ENCODE measurements around the gene RAB11FIP4.
A peak's percentile ranks its signal among the peaks of the same experiment; 100 is the strongest.

Gene RAB11FIP4

DNA sequence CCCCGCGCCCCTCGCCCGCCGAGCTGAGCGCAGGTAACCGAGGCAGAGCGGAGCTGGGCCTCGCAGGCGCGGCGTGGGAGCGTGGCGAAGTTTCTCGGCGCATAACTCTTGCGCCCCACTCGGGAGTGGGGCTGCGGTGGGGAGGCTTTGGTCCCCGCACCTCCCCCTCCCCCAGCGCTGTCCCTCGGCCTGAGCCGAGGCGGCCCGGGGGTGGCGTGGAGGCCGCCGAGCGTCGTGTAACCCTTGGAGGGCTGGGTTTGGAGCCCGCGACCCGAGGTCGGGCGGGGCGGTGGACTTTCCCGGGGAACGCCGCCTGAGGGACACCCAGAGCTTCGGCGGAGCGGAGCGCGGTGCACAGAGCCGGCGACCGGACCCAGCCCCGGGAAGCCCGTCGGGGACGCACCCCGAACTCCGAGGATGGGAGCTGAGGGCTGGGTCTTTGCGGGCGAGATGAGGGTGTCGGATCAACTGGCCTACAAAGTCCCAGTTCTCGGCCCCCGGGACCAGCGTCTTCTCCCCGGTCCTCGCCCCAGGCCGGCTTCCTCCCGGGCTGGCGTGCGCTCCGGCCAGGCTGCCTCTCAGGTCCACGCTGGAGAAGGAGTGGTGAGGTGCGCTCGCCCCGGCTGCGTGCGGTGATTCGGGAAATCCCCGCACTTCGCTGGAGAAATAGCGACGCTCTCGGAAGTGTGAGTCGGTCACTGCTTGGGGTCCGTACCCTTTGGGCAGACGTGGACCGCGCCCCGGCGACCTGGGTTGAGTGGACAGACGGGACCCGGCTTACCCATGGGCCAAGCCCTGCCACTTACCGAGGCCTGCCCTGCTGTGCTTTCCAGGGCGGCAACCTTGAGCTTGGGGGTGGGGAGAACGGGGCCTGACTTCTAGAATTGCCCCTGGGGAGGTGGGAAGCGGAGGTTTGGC is 168.4 kb downstream of the RAB11FIP4 start:
- TF ChIP-seq ZFX (IDR thresholded peaks at IDR 0.05; ENCODE audit: borderline replicate concordance) (no peak), CTCF (IDR thresholded peaks at IDR 0.05) (no peak)
- H3K27ac ChIP-seq: peak overlapping the region; percentile 64

DNA sequence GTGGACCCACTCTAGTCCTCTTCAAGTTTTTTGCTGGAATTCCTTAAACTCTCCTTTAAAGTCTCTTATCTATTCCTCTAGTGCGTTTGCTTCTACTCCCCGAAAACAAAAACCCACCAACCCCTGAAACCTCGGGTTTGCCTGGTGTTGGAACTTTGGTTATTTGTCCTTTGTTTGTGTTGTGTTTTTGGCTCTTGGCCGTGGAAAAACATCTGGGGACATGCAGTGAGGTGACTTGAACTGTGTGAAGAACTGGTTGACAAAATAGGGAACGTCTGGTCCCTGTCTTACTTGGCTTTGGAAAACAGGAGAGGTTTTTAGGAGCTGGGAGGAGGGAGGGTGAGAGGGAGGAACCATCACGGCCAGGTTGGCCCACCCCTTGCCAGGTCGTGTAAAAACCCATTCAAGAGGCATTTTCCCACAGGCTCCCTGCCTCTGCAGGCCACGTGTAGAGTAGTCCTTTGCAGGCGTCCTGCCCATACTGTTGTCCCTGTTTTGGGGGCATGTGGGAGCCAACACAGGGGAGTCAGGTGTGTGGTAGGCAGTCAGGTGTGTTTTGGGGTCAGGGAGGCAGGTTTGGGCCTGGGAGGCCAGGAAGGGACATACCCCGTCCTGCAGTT is 169.3 kb downstream of the RAB11FIP4 start:
- TF ChIP-seq CTCF (IDR thresholded peaks at IDR 0.05): no peak
- TF ChIP-seq ZFX (IDR thresholded peaks at IDR 0.05; ENCODE audit: borderline replicate concordance): no peak
- peak overlapping the region; percentile 49 for H3K27ac ChIP-seq

GRCh38 chr17:31561469-31562375 is 170.2 kb downstream of the RAB11FIP4 start:
- peak overlapping the region; percentile 49 for H3K27ac ChIP-seq
- TF ChIP-seq ZFX (IDR thresholded peaks at IDR 0.05; ENCODE audit: borderline replicate concordance): no peak
- TF ChIP-seq CTCF (IDR thresholded peaks at IDR 0.05): no peak

GRCh38 chr17:31562376-31562840 is 170.9 kb downstream of the RAB11FIP4 start:
- H3K27ac ChIP-seq: peak overlapping the region; percentile 49
- no peak for TF ChIP-seq ZFX (IDR thresholded peaks at IDR 0.05; ENCODE audit: borderline replicate concordance)
- no peak for TF ChIP-seq CTCF (IDR thresholded peaks at IDR 0.05)

DNA sequence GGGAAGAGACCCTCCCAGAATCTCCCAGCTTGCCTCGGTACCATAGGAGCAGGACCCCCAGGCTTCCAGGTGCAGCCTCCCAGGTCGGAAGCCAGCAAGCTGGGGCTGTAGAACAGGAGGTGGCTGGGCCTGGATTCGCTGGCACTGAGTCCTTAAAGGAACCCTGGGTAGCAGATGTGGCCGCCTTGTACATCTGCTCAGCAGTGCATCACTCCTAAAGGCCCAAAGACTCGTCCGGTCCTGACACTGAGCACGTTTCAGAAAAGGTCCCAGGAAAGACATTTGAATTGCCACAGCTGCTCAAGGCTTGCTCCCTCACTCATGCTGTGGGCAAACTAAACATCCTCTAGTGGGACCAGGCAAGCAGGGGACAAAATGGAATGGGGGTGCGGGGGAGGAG is 172.8 kb downstream of the RAB11FIP4 start:
- no peak overlapping the region for H3K27ac ChIP-seq
- TF ChIP-seq ZFX (IDR thresholded peaks at IDR 0.05; ENCODE audit: borderline replicate concordance) (no peak), CTCF (IDR thresholded peaks at IDR 0.05) (no peak)

- TF ChIP-seq ZFX (IDR thresholded peaks at IDR 0.05; ENCODE audit: borderline replicate concordance): no peak
- H3K27ac ChIP-seq: no peak overlapping the region
These were observed 173.4 kb downstream of the RAB11FIP4 start for GRCh38 chr17:31564883-31565301.

DNA sequence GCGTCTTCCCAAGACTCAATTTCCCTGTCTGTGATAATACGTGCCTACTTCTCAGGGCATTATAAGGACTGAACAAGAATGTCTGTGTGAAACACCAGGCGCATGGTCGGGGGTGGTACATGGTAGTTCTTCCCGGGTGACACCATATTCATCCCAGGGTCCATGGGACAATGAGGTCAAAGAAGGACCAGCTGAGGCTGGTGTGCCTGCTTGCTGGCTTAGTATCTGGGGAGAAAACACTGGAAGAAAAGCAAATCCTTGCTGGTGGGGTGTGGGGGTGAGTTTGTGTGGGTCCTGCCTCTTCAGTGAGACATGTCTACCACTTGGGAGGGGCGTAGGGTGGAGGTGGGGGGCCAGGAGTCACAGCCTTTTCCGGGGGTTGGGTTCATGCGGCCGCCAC is 174.2 kb downstream of the RAB11FIP4 start:
- TF ChIP-seq CTCF (IDR thresholded peaks at IDR 0.05) (no peak), ZFX (IDR thresholded peaks at IDR 0.05; ENCODE audit: borderline replicate concordance) (no peak)
- no peak overlapping the region for H3K27ac ChIP-seq

Data from 22Rv1 (cell line).